PFSK-1 (cell line): ENCODE measurements around the gene CCDC195.

Source experiments
- FOXP2 ChIP-seq: optimal IDR thresholded peaks from 2 replicates; pipeline ENCODE3; 2011; ENCODE audit warnings: borderline replicate concordance, control low read depth, inconsistent platforms; ENCODE audit not compliant: insufficient read depth; ENCODE audit errors: extremely low read length, extremely low read depth
- POLR2AphosphoS5 ChIP-seq: IDR thresholded peaks from 2 replicates; pipeline ENCODE4 v1.6.1; 2012; ENCODE audit warnings: low read depth, mild to moderate bottlenecking, control low read depth, low read length, moderate library complexity
- SIN3A ChIP-seq: IDR thresholded peaks from 2 replicates; pipeline ENCODE4 v1.6.1; 2012; ENCODE audit warnings: mild to moderate bottlenecking, low read length, moderate library complexity, borderline replicate concordance; ENCODE audit not compliant: insufficient read depth
- TAF1 ChIP-seq: IDR thresholded peaks from 2 replicates; pipeline ENCODE4 v1.6.1; 2012; ENCODE audit warnings: low read length, control low read depth, borderline replicate concordance; ENCODE audit not compliant: insufficient read depth
- TF ChIP-seq, protein P1 (sequence below), 2 experiments: IDR thresholded peaks; 2 replicates each; pipeline versions ENCODE4 v1.6.1 to v1.8.0; 2011 to 2012; ENCODE audit warnings: low read depth in 2 of 2, low read length in 2 of 2, control low read depth in 1 of 2, inconsistent platforms in 1 of 2, mild to moderate bottlenecking in 1 of 2, moderate library complexity in 1 of 2; ENCODE audit not compliant: insufficient read depth in 1 of 2

CCDC195 gene

DNA sequence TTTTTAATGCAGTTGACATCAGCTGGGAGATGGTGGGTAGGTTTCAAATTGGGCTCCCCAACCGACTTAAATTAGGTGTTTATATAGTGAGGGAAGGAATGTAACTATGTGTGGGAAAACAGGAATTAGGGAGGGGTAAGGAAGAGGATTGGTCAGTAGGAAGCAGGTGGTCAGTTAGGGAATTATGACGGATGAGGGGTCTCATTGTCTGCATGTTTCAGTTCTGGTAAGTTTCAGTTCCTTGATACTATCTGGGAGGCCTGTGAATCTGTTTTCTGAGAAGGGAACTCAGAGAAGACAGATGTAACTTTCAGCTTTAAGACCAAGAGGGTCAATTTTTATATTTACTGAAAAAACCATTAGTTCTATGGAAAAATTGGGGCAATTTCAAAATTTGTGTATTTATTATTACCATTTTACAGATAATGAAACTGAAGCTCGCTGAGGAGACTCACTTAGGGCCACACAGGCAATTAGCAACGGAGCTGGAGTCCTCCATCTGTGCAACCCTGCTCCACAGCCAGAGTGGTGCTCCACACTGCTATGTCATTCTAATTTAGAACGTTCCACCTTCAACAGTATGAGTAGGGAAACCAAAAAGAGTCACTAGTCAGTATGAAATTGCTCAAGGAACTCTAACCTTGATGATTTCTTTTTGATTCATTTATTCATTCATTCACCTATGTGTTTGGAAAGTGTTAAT is 36.0 kb upstream of the CCDC195 start:
- TF ChIP-seq FOXP2, result no peak

DNA sequence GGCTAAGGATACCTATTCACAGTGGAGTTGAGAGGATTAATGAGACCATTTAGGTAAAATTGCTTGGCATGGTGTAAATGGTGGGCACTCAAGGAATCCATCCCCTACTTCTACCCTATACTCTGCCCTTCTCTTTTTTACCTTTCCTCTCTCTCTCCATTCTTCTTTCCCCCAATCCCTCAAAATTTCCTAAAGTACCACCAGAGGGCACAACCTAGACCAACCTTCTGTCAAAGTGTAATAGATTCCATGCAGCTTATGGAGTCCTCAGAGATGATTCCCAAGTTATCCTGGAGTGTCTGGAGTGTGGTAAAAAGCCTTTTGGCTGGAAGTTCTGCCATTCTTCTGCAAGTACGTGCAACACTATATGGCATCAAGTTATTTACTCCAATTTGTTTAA is 33.0 kb upstream of the CCDC195 start:
- TF ChIP-seq SIN3A (no peak), FOXP2 (no peak), TAF1 (no peak), POLR2AphosphoS5 (no peak)
- TF ChIP-seq, protein P1, sequence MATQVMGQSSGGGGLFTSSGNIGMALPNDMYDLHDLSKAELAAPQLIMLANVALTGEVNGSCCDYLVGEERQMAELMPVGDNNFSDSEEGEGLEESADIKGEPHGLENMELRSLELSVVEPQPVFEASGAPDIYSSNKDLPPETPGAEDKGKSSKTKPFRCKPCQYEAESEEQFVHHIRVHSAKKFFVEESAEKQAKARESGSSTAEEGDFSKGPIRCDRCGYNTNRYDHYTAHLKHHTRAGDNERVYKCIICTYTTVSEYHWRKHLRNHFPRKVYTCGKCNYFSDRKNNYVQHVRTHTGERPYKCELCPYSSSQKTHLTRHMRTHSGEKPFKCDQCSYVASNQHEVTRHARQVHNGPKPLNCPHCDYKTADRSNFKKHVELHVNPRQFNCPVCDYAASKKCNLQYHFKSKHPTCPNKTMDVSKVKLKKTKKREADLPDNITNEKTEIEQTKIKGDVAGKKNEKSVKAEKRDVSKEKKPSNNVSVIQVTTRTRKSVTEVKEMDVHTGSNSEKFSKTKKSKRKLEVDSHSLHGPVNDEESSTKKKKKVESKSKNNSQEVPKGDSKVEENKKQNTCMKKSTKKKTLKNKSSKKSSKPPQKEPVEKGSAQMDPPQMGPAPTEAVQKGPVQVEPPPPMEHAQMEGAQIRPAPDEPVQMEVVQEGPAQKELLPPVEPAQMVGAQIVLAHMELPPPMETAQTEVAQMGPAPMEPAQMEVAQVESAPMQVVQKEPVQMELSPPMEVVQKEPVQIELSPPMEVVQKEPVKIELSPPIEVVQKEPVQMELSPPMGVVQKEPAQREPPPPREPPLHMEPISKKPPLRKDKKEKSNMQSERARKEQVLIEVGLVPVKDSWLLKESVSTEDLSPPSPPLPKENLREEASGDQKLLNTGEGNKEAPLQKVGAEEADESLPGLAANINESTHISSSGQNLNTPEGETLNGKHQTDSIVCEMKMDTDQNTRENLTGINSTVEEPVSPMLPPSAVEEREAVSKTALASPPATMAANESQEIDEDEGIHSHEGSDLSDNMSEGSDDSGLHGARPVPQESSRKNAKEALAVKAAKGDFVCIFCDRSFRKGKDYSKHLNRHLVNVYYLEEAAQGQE (IDR thresholded peaks at IDR 0.05; ENCODE audit: insufficient read depth in 1 of 2, low read depth in 2 of 2, low read length in 2 of 2), result no peak

- TF ChIP-seq POLR2AphosphoS5, result no peak
- no peak for TF ChIP-seq TAF1
- no peak for TF ChIP-seq SIN3A
- TF ChIP-seq, protein P1 (IDR thresholded peaks at IDR 0.05; ENCODE audit: insufficient read depth in 1 of 2, low read depth in 2 of 2, low read length in 2 of 2), result no peak
These were observed 31.6 kb upstream of the CCDC195 start for GRCh38 chr2:224747765-224748164.

DNA sequence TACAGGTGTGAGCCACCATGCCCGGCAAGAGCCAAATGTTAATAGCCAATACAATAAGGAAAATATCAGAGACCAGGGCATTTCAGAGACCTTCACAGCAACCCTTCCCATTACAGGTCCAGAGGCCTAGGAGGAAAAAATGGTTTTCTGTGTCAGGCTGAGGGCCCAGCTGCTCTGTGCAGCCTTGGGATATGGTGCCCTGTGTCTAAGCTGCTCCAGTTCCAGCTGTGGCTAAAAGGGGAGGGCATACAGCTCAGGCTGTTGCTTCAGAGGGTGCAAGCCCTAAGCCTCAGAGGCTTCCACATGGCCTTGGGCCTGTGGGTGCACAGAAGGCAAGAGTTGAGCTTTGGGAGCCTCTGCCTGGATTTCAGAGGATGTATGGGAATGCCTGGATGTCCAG is 20.1 kb upstream of the CCDC195 start:
- TF ChIP-seq SIN3A (no peak), FOXP2 (no peak), POLR2AphosphoS5 (no peak), TAF1 (no peak)
- TF ChIP-seq, protein P1 (IDR thresholded peaks at IDR 0.05; ENCODE audit: insufficient read depth in 1 of 2, low read depth in 2 of 2, low read length in 2 of 2), result no peak

DNA sequence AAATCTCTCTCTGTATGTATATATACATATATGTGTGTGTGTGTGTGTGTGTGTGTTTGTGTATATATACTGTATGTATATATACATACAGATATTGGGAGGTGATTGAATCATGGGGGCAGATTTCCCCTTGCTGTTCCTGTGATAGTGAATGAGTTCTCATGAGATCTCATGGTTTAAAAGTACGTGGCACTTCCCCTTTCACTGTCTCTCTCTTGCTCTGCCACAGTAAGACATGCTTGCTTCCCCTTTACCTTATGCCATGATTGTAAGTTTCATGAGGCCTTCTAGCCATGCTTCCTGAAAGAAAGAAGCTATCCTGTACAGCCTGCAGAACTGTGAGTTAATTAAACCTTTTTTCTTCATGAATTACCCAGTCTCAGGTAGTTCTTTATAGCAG is 18.8 kb upstream of the CCDC195 start:
- TF ChIP-seq, protein P1 (IDR thresholded peaks at IDR 0.05; ENCODE audit: insufficient read depth in 1 of 2, low read depth in 2 of 2, low read length in 2 of 2), result no peak
- TF ChIP-seq TAF1 (no peak), SIN3A (no peak), FOXP2 (no peak), POLR2AphosphoS5 (no peak)
